Osteocyte (in vitro differentiated cells): ENCODE measurements around the gene SART1. TPM values are rescaled to one million over a fixed set of nuclear protein-coding genes. Genes with fewer than 3 reads are reported as not detected.

Source experiments
- DNase-seq: peaks from one replicate; pipeline ENCODE4 v3.0.0; 2021; ENCODE audit warnings: mixed read lengths; ENCODE audit not compliant: unreplicated experiment; ENCODE audit errors: extremely low spot score
- H3K27ac Mint-ChIP-seq: one replicate; pipeline ENCODE4 v1.8.0; 2021; ENCODE audit warnings: mild to moderate bottlenecking, mixed read lengths; ENCODE audit not compliant: unreplicated experiment
- H3K27me3 Mint-ChIP-seq: one replicate; pipeline ENCODE4 v1.8.0; 2021; ENCODE audit warnings: mixed read lengths; ENCODE audit not compliant: unreplicated experiment
- H3K36me3 Mint-ChIP-seq: one replicate; pipeline ENCODE4 v1.8.0; 2021; ENCODE audit warnings: mixed read lengths; ENCODE audit not compliant: unreplicated experiment
- H3K4me1 Mint-ChIP-seq: one replicate; pipeline ENCODE4 v1.8.0; 2021; ENCODE audit warnings: mixed read lengths; ENCODE audit not compliant: unreplicated experiment
- H3K4me3 Mint-ChIP-seq: one replicate; pipeline ENCODE4 v1.8.0; 2021; ENCODE audit warnings: mild to moderate bottlenecking, moderate library complexity, mixed read lengths; ENCODE audit not compliant: unreplicated experiment
- H3K9me3 Mint-ChIP-seq: one replicate; pipeline ENCODE4 v1.8.0; 2021; ENCODE audit warnings: mixed read lengths; ENCODE audit not compliant: unreplicated experiment
- CTCF ChIP-seq: fragments of 200-600 bp; sonication (generic); IDR thresholded peaks from 2 replicates; pipeline ENCODE4 v1.5.0; 2021; ENCODE audit warnings: antibody characterized with exemption, mild to moderate bottlenecking, moderate library complexity
- total RNA-seq: library from RNA; stranded (reverse); gene quantifications from 2 replicates; pipeline ENCODE4 v1.2.1, GENCODE V29; 2021

SART1 gene
- total RNA-seq, 1 donor from 2014 or later: 55.9 TPM

- no peak for TF ChIP-seq CTCF
- H3K36me3 Mint-ChIP-seq: peaks cover 40% of the 10 kb centered on the region
- no peaks in the 10 kb centered on the region for H3K4me1 Mint-ChIP-seq
- H3K27ac Mint-ChIP-seq: no peak overlapping the region
- H3K4me3 Mint-ChIP-seq: no peak overlapping the region
- no peaks in the 10 kb centered on the region for H3K27me3 Mint-ChIP-seq
- no peaks in the 10 kb centered on the region for H3K9me3 Mint-ChIP-seq
- DNase-seq: no peak
Measured at GRCh38 chr11:65972116-65972515, 10.6 kb downstream of the SART1 start.

GRCh38 chr11:65973439-65974110 lies 12.0 kb downstream of the SART1 start:
- Mint-ChIP-seq H3K36me3 (peaks cover 37% of the 10 kb centered on the region), H3K9me3 (no peaks in the 10 kb centered on the region), H3K4me3 (no peak overlapping the region), H3K4me1 (no peaks in the 10 kb centered on the region), H3K27me3 (no peaks in the 10 kb centered on the region), H3K27ac (no peak overlapping the region)
- TF ChIP-seq CTCF: no peak
- DNase-seq: no peak

- H3K4me3 Mint-ChIP-seq: no peak overlapping the region
- H3K4me1 Mint-ChIP-seq: no peaks in the 10 kb centered on the region
- TF ChIP-seq CTCF: no peak
- no peak overlapping the region for H3K27ac Mint-ChIP-seq
- H3K36me3 Mint-ChIP-seq: peaks cover 34% of the 10 kb centered on the region
- H3K9me3 Mint-ChIP-seq: no peaks in the 10 kb centered on the region
- H3K27me3 Mint-ChIP-seq: no peaks in the 10 kb centered on the region
- DNase-seq: no peak
Measured at GRCh38 chr11:65975771-65976170, 14.2 kb downstream of the SART1 start.

GRCh38 chr11:65976216-65977176 lies 15.0 kb downstream of the SART1 start:
- H3K36me3 Mint-ChIP-seq: peaks cover 34% of the 10 kb centered on the region
- no peak overlapping the region for H3K27ac Mint-ChIP-seq
- H3K4me3 Mint-ChIP-seq: no peak overlapping the region
- no peaks in the 10 kb centered on the region for H3K4me1 Mint-ChIP-seq
- no peaks in the 10 kb centered on the region for H3K9me3 Mint-ChIP-seq
- DNase-seq: no peak
- no peak for TF ChIP-seq CTCF
- no peaks in the 10 kb centered on the region for H3K27me3 Mint-ChIP-seq
